Right lung (tissue), 5 donors: ENCODE measurements around the gene GPR15LG. TPM values are rescaled to one million over a fixed set of nuclear protein-coding genes. Genes with fewer than 3 reads are reported as not detected.
"Not testable (repeated sequence)": the region's sequence is repeated elsewhere in the genome, so short reads cannot be mapped to it uniquely, and the experiment has no call there.

Source experiments
- DNase-seq, 2 donors: peaks; one replicate each; pipeline ENCODE4 v3.0.0-alpha.2; 2013
- polyA plus RNA-seq, 5 donors: library from polyadenylated mRNA; unstranded; fragments of 120-200 nt; gene quantifications; one replicate each; pipeline versions ENCODE4 v1.2.1 to v1.2.3, GENCODE V29; 2013; ENCODE audit warnings: inconsistent platforms in 1 of 5, low replicate concordance in 1 of 5; ENCODE audit not compliant: insufficient read length in 5 of 5, insufficient read depth in 1 of 5

GPR15LG gene
- polyA plus RNA-seq, 5 donors: 0.15 TPM; not detected in 4

GRCh38 chr10:84164442-84164841 is 9.2 kb upstream of the GPR15LG start:
- no peak for DNase-seq

DNA sequence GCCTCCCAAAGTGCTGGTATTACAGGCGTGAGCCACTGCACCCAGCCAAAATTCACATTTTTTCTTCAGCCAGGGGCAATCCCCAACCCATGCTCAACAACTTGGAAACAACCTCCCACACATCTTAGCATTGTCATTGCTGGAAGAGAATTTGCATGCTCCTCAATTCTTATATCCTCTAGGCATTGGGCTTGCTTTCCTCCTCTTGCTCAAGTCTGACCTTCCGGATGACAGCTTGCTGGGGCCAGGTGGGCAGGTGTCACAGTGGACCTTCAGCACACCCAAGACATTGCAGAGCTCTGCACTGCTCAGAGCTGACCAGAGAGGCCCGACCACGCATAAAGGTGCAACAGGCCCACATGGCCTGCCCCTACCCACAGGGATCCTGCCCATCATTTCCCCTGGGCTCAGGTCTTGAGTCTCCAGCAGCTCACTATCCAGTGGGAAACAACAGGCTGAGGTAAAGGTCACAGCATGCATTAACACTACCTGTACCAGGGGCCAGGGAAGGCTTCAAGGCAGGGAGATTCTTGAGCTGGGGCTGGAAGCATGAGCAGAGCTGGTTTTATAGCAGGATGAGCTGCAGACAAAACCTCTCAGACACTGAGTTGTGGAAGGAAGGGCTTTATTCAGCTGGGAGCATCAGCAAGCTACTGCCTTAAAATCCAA is 6.8 kb upstream of the GPR15LG start:
- DNase-seq: no peak

DNA sequence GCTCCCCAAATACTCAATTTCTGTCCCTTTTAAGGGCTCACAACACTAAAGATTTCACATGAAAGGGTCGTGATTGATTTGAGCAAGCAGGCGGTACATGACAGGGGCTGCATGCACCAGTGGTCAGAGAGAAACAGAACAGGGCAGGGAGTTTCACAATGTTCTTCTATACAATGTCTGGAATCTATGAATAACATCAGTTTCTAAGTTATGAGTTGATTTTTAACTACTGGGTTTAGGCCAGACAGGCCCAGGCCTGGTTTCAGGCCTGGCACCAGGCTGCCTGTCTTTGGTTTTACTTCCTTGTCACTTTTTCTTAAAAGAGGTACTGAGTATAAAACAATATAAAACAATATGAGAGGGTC is 6.3 kb upstream of the GPR15LG start:
- DNase-seq: not testable (repeated sequence)

- not testable (repeated sequence) for DNase-seq
Measured at GRCh38 chr10:84168382-84168781, 5.2 kb upstream of the GPR15LG start.

DNA sequence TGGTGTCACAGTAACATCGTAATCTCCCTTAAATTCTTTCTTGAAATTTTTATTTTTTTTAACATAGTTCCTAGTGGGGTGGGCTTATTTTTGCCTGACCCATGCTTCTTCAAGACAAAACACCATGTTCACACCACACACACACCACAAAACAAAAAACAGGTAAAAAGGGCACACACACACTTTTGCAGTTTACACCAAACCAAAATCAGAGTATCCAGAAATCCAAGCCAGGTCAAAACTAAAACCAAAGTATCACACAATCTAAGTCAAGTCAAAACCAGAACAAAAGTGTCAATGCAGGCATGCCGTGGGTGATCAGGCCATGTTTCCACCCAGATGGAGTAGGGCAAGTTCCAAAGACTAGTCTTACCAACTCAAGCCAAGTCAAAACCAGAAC is 2.4 kb upstream of the GPR15LG start:
- DNase-seq: not testable (repeated sequence)

DNA sequence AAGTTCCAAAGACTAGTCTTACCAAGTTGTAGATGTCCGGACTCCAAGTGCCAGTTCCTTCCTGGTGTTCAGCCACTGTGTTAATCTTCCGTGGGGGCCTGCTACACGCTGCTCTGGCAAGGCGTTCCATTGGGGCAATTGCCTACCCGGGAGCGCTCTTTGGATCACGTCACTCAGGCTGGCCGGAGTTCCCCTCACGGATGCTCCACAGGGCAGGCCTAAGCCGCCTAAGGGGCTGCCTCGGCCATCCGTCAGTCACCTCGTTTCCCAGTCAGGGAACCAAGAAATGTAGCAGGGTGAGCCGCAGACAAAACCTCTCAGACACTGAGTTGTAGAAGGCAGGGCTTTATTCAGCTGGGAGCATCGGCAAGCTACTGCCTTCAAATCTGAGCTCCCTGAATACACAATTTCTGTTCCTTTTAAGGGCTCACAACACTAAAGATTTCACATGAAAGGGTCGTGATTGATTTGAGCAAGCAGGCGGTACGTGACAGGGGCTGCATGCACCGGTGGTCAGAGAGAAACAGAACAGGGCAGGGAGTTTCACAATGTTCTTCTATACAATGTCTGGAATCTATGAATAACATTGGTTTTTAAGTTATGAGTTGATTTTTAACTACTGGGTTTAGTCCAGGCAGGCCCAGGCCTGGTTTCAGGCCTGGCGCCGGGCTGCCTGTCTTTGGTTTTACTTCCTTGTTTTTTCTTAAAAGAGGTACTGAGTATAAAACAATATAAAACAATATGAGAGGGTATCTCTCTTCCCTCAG is 1.7 kb upstream of the GPR15LG start:
- not testable (repeated sequence) for DNase-seq

GRCh38 chr10:84172467-84173356 is 889 bp upstream of the GPR15LG start:
- no peak for DNase-seq

DNA sequence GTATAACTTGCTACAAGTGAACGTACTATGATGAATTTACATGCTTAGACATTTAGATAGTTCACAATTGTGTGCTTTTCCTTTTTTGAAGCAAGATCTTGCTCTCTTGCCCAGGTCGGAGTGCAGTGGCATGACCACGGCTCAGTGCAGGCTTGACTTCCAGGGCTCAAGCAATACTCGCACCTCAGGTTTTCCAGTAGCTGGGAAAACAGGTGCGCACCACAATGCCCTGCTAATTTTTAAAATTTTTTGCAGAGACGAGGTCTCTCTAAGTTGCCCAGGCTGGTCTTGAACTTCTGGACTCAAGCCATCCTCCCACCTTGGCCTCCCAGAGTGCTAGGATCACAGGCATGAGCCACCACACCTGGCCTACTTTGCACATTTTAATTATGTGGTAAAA is 1.8 kb downstream of the GPR15LG start:
- no peak for DNase-seq

DNA sequence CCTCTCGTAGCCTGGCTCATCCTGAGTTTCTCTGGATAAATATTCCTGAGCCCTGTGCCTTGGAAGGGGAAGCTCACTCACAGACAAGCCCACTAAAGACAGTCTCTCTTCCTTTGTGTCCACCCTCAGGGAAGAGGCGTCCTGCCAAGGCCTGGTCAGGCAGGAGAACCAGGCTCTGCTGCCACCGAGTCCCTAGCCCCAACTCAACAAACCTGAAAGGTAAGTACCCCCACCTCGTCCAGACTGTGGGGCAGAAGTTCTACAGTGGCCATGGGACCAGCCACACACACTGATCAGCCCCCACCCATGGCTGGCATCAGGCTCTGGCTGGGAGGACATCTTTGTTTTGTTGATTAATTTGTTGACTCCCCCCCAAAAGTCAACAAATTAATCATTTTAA is 2.8 kb downstream of the GPR15LG start:
- no peak for DNase-seq

DNA sequence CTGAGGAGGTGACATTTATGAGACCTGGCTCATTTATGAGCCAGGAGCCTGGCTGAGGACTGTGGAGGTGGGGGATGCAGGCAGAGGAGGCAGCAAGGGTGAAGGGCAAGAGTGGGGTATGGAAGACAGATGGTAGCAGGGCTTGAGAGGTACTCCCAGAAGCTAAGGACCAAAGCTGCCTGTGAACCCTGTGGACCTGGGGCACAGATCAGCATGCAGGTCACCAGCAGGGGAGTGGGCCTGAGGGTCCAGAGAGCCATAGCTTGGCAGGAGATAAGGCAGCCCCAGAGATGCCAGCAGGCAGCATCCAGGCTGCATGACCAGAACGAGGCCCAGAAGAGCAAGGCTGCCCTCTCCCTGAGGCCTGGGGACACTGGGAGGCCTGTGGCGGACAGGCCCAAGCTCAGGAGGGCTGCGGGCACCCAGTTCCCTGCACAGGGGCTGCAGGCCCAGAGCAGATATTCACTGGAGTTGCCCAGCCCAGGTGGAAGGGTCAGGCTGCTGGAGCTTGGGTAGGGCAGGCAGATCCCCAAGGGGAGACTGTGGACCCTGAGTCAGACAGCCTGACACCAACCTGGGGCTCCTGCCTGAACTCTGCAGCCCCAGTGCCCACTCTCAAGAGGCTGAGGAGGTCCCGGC is 3.4 kb downstream of the GPR15LG start:
- no peak for DNase-seq

- DNase-seq: no peak
Measured at GRCh38 chr10:84177541-84178141, 4.0 kb downstream of the GPR15LG start.

DNA sequence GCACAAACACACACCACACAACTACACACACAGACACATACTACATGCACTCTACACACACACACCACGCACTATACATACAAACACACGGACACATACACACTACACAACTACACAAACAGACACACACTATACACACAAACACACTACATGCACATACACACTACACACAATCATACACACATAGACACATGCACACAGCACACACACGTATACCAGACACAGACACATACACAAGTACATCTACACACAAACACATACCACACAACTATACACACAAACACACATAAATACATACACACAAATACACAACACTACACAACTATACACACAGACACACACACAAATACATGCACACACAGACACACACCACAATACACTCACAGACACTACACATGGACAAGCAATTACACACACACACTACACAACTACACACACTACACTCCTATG is 4.6 kb downstream of the GPR15LG start:
- no peak for DNase-seq

GRCh38 chr10:84179059-84179710 is 5.6 kb downstream of the GPR15LG start:
- DNase-seq: no peak

DNA sequence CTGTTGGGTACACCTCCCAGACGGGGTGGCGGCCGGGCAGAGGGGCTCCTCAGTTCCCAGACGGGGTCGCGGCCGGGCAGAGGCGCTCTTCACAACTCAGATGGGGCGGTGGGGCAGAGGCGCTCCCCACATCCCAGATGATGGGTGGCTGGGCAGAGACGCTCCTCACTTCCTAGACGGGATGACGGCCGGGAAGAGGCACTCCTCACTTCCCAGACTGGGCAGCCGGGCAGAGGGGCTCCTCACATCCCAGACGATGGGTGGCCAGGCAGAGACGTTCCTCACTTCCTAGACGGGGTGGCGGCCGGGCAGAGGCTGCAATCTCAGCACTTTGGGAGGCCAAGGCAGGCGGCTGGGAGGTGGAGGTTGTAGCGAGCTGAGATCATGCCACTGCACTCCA is 6.8 kb downstream of the GPR15LG start:
- DNase-seq: not testable (repeated sequence)

GRCh38 chr10:84181631-84182030 is 8.0 kb downstream of the GPR15LG start:
- DNase-seq: no peak

- no peak for DNase-seq
Measured at GRCh38 chr10:84184517-84184916, 10.9 kb downstream of the GPR15LG start.

- DNase-seq: no peak
Measured at GRCh38 chr10:84185526-84186175, 12.1 kb downstream of the GPR15LG start.

DNA sequence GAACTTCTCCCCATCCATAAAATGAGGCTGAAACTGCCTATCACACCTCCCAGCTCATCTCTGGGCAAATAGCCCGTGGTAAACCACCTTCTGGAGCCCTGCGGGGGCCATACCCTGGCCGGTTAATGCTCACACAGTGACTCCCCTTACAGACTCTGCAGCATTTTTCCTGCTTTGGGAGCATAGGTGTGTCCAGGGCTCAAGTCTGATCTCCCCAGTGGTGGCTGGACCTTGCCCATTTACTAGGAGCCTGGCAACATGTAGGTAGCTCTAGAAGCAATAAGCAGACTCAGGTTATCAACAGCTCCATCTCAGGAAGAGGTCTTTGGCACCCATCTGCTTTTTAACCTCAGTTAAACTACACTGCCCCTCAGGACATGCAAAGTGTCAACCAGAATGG is 15.2 kb downstream of the GPR15LG start:
- DNase-seq: no peak

DNA sequence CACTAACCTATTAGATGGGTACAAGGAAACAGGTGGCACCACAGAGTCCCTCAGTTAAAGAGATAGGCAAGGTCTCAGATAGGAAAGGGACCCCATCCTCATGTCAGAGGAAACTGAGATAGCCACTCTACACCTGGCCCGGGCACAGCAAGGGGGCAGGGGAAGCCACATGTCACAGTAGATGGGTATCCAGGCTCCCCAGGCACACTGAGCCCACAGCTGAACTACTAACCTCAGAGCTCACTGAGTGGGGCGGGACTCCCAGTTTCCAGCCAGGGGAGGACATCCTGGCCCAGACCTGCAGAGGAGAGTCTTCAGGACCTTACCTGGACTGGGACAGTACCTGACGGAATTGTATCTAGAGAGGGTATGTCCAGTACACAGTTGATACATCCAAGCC is 17.0 kb downstream of the GPR15LG start:
- no peak for DNase-seq

- no peak for DNase-seq
Measured at GRCh38 chr10:84191106-84191505, 17.5 kb downstream of the GPR15LG start.
